Astrocyte of the cerebellum (primary cell): ENCODE data around the gene RECK.

Source experiments
- DNase-seq: peaks from one replicate; pipeline ENCODE4 v3.0.0-alpha.2; 2011; ENCODE audit warnings: low read depth
- H3K4me3 ChIP-seq: 2 replicates; pipeline ENCODE4 v1.5.1; 2011; ENCODE audit warnings: mild to moderate bottlenecking, low read depth, low read length, moderate library complexity
- in situ Hi-C: cut with HindIII; loops from 2 replicates; pipeline ENCODE4 v1.10.0; 2017; ENCODE audit warnings: low sequenced_read_pairs
- TF ChIP-seq, protein P1 (sequence below): IDR thresholded peaks from 2 replicates; pipeline ENCODE4 v1.5.1; 2012; ENCODE audit warnings: low read length, low read depth, moderate library complexity, mild to moderate bottlenecking; ENCODE audit errors: missing control alignments

RECK gene

DNA sequence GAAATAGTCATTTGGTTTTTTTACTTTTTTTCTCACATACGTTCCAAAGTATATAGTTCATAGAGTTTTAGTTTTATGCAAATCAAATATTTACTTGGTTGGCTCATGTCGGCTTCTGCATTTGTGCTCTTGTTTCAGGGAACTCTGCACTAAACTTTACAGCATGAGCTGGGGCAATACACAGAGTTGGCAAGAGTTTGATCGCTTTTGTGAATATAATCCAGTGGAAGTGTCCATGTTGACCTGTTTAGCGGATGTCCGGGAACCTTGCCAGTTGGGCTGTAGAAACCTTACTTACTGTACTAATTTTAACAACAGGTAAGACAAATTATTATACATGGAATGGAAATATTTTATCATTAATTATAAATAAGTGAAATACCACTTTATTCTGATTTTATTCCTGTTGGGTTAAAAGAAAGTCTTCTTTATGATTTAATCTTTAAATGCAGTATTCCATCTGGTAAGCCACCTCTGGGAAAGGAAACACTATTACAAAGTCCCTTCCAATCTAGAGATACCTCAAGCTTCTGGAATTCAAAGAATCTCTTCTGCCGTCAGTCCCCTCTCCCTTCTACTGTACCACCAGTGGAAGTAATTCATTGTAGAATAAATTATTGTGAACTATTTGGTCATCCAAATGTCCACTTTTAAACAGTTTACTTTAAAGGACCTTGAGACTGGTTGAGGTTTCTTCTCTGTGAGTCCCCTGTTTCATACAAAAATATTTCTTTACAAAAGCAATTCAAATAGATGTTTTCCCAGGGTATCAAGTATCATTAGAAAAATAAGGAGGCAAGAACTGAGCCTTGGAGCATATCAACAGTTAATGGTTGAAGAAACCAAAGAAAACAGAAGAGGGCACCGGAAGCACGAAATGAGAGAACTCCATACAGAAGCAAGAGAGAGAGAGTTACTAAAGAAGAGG lies 54.6 kb downstream of the RECK start:
- in situ Hi-C loops: no loop called here
- TF ChIP-seq, protein P1, sequence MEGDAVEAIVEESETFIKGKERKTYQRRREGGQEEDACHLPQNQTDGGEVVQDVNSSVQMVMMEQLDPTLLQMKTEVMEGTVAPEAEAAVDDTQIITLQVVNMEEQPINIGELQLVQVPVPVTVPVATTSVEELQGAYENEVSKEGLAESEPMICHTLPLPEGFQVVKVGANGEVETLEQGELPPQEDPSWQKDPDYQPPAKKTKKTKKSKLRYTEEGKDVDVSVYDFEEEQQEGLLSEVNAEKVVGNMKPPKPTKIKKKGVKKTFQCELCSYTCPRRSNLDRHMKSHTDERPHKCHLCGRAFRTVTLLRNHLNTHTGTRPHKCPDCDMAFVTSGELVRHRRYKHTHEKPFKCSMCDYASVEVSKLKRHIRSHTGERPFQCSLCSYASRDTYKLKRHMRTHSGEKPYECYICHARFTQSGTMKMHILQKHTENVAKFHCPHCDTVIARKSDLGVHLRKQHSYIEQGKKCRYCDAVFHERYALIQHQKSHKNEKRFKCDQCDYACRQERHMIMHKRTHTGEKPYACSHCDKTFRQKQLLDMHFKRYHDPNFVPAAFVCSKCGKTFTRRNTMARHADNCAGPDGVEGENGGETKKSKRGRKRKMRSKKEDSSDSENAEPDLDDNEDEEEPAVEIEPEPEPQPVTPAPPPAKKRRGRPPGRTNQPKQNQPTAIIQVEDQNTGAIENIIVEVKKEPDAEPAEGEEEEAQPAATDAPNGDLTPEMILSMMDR: no peak
- H3K4me3 ChIP-seq: no peak overlapping the region
- peak; percentile 70 for DNase-seq

DNA sequence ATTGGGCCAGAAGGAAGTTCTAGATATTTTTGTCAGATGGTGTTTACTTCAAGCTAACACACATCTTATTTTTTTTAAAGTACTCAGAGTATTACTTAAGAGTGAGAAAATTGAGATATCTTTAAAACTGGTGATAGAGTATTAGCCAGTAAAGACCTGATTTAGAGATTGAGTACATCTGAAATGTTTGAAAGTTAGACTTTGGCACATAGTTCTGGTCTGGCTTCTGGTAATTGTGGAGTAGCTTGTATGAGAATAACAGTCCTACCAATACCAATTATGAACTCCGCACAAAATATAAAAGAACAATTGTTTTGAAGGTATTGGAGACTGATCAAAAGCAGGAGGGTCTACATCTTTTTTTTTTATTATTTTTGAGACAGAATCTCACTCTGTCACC lies 55.3 kb downstream of the RECK start:
- TF ChIP-seq, protein P1: no peak
- in situ Hi-C loops: no loop called here
- H3K4me3 ChIP-seq: no peak overlapping the region
- DNase-seq: no peak

DNA sequence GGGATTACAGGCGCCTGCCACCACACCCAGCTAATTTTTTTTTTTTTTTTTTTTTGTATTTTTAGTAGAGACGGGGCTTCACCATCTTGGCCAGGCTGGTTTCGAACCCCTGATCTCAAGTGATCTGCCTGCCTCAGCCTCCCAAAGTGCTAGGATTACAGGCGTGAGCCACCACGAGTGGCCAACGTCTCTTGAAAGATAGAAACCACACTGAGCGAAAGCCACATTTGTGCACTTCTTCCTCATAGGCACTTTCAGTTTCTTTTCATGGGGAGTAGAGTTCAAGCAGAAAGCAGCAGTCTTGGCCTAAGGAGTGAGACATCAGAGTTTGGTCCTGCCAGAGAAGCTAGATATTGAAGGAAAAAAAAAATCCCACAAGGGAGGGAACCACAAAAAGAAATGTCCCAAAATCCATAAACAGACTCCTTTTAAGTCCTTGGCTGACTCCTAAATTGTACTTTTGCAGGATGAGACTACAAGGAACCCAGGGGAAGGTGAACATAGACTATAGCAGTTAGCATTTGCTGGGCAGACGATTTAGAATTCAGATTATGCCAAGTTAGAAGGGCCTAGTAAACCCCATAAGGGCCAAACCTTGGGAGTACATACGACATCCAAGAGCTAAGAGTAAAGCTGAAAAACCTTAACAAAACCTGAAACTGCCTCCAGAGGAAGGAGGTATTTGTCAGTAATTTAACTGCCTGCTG lies 55.9 kb downstream of the RECK start:
- no peak overlapping the region for H3K4me3 ChIP-seq
- no peak for DNase-seq
- in situ Hi-C loops: no loop called here
- TF ChIP-seq, protein P1: no peak

DNA sequence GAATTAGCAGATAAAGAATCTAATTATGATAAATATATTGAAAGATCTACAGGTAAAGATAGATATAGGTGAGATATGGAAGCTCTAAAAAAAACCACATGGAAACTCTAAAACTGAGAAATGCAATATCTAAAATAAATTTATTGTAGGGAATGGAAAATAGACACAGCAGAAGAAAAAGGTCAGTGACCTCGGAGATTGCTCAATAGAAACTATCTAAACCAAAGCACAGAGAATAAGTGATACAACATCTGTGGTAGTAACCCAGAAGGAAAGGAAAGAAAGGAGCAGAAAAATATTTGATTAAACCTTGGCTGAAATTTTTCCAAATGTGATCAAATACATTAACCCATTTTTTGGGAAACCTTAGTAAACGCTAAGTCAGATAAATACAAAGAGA lies 56.7 kb downstream of the RECK start:
- DNase-seq: no peak
- in situ Hi-C loops: no loop called here

GRCh38 chr9:36099718-36100117 lies 63.0 kb downstream of the RECK start:
- no peak for DNase-seq
- TF ChIP-seq, protein P1: no peak
- in situ Hi-C loops: no loop called here
- no peak overlapping the region for H3K4me3 ChIP-seq

More for the DNA sequence above, 56.7 kb downstream of the RECK start:
- TF ChIP-seq, protein P1: no peak
- H3K4me3 ChIP-seq: no peak overlapping the region

DNA sequence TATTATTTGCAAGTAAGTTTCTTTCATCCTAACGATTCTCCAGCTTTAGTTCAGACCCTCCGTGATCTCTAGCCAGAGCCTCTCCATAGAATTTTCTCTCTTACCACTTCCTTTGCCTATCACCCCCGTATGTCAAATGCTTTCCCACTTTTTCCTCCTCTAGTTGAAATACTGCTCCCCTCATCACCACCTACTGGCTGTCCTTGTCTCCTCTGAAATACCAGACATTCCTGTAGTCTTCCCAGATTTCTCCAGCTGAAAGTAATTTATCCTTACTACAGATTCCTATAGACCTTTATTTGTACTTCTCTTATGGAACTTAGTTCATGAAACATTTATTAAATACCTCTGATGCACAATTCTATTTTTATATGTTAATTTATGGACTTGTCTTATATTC lies 63.8 kb downstream of the RECK start:
- TF ChIP-seq, protein P1: peak; percentile 19
- DNase-seq: peak; percentile 15
- no peak overlapping the region for H3K4me3 ChIP-seq
- in situ Hi-C loops: no loop called here
